Large intestine (tissue), 3 donors: ENCODE data around the gene FHOD3. TPM values are rescaled to one million over a fixed set of nuclear protein-coding genes. Genes with fewer than 3 reads are reported as not detected.

Experiments
- DNase-seq, 2 donors: peaks; one replicate each; pipeline versions ENCODE4 v3.0.0 to v3.0.0-alpha.2; 2013
- H3K27ac ChIP-seq: one replicate; pipeline ENCODE4 v1.5.1; 2013; ENCODE audit warnings: low read length
- H3K27me3 ChIP-seq: 2 replicates; pipeline ENCODE4 v1.6.1; 2013; ENCODE audit warnings: low read length; ENCODE audit not compliant: control insufficient read depth, insufficient read depth
- H3K36me3 ChIP-seq: 2 replicates; pipeline ENCODE4 v1.6.1; 2013; ENCODE audit warnings: low read length; ENCODE audit not compliant: control insufficient read depth, insufficient read depth
- H3K4me1 ChIP-seq: one replicate; pipeline ENCODE4 v1.6.1; 2013; ENCODE audit warnings: low read length; ENCODE audit not compliant: control insufficient read depth, insufficient read depth
- H3K4me3 ChIP-seq: one replicate; pipeline ENCODE4 v1.5.1; 2013; ENCODE audit warnings: low read length
- H3K9me3 ChIP-seq: one replicate; pipeline ENCODE4 v1.6.1; 2013; ENCODE audit warnings: mild to moderate bottlenecking, low read depth, low read length, moderate library complexity; ENCODE audit not compliant: control insufficient read depth
- WGBS: methylation state at CpG from one replicate; pipeline ENCODE4 v1.1.5; 2013; ENCODE audit warnings: low lambda C conversion rate; ENCODE audit not compliant: insufficient coverage; 5-methylcytosine and 5-hydroxymethylcytosine counted together
- polyA plus RNA-seq: library from polyadenylated mRNA; unstranded; fragments of 120-200 nt; gene quantifications from one replicate; pipeline ENCODE4 v1.2.1, GENCODE V29; 2013

The FHOD3 gene
- polyA plus RNA-seq, 1 donor: 10.5 TPM

DNA sequence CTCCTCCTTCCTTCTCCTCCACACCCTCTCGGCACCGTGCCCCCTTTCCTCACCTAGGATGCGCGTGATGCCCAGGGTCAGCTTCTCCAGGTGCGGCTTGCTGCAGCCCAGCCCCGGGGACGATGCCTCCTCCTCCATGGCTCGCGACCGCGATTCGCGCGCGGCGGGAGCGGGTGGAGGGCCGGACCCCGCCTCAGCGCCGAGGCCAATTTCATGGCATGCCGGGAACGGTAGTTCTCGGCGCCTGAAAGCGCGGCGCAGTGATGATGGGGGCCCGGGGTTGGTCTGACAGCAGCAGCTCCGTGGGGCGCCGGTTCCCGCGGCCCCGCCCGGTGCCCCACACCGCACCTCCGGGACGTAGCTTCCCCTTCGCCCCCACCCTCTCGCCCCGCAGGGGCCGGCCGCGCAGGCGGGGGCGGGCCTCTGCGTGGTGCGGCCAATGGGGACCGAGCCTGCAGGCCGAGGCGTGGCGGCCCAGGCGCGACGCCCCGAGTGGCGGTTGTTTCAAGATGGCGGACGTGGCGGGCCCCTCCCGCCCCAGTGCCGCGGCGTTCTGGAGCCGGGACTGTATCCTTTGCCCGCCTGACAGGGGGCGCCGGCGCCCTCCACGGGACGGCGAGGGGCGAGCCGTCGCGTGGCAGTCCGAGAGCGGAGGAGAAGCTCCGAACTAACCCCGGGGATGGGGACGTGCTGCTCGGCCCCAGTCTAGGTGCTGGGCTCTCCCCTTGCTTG is 531.3 kb downstream of the FHOD3 start, which contains the start of the genes KIAA1328 and TPGS2:
Gene KIAA1328, plus strand, starts transcription at position 498 of the 732 bp plus-strand sequence. Its CDS starts 12 bp downstream, at position 510.
Gene TPGS2, minus strand, starts transcription at position 373 of the 732 bp plus-strand sequence. Its CDS starts 235 bp downstream, at position 138.
- Histone ChIP-seq H3K4me1 (no peaks in the 10 kb centered on the region), H3K9me3 (no peaks in the 10 kb centered on the region), H3K27me3 (no peaks in the 10 kb centered on the region), H3K27ac (peak within 1 kb of the TSS; percentile 92), H3K4me3 (peak within 1 kb of the TSS; percentile 84), H3K36me3 (no peaks in the 10 kb centered on the region)
- WGBS: no CpG with 5 or more reads among the region's 83 CpGs
- peak; percentile 90 to 96 for DNase-seq

Other genes starting within 250 kb of the FHOD3 start
- 52.2 TPM for gene RPRD1A, start 230.2 kb upstream of the FHOD3 start, polyA plus RNA-seq
- 19.9 TPM for gene SLC39A6, start 168.4 kb upstream of the FHOD3 start, polyA plus RNA-seq
- gene ELP2, start 167.8 kb upstream of the FHOD3 start, polyA plus RNA-seq: 92.4 TPM
- gene MOCOS, start 110.2 kb upstream of the FHOD3 start, polyA plus RNA-seq: 3.8 TPM